Kidney epithelial cell (primary cell): Measurements from ENCODE around the gene CYGB. TPM values are rescaled to one million over a fixed set of nuclear protein-coding genes. Genes with fewer than 3 reads are reported as not detected.

Source experiments
- DNase-seq: peaks from one replicate; pipeline ENCODE4 v3.0.0-alpha.2; 2010; ENCODE audit warnings: low read depth
- H3K27me3 ChIP-seq: 2 replicates; pipeline ENCODE4 v1.6.0; 2011; ENCODE audit warnings: low read length; ENCODE audit not compliant: control insufficient read depth, insufficient read depth
- H3K36me3 ChIP-seq: 2 replicates; pipeline ENCODE4 v1.5.1; 2011; ENCODE audit warnings: low read length; ENCODE audit not compliant: control insufficient read depth, insufficient read depth
- H3K4me3 ChIP-seq: 2 replicates; pipeline ENCODE4 v1.5.1; 2011; ENCODE audit warnings: low read depth, mild to moderate bottlenecking, control low read depth, low read length
- total RNA-seq: library from RNA; depleted of rRNA; stranded (reverse); fragments of >200 nt; gene quantifications from 2 replicates; pipeline ENCODE4 v1.2.3, GENCODE V29; 2015
- TF ChIP-seq, protein P1 (sequence below): IDR thresholded peaks from 2 replicates; pipeline ENCODE4 v1.5.1; 2011; ENCODE audit warnings: mild to moderate bottlenecking, moderate library complexity, low read length, control low read depth, inconsistent platforms; ENCODE audit not compliant: insufficient read depth, poor library complexity, severe bottlenecking

CYGB gene
- total RNA-seq, 1 donor from 2014 or later = 16.9 TPM

DNA sequence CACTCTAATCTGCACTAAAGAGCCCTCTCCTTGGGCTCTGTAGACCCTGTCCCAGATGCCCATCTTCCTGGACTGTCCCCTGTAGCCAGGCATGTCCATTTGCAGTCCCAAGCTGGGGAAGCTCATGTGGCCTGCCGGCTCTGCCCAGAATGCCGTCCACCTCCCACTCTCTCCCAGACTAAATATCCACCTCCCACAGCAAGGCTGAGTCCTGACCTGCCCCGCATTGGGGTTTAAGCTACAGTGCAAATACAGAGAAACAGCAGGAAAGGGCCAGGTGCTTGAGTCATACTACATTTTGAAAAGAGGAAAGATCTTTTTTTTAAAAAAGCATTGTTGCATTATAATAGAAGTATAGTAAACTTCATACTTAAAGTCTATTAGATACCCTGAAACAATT lies 45.2 kb upstream of the CYGB start:
- DNase-seq = no peak
- TF ChIP-seq, protein P1, sequence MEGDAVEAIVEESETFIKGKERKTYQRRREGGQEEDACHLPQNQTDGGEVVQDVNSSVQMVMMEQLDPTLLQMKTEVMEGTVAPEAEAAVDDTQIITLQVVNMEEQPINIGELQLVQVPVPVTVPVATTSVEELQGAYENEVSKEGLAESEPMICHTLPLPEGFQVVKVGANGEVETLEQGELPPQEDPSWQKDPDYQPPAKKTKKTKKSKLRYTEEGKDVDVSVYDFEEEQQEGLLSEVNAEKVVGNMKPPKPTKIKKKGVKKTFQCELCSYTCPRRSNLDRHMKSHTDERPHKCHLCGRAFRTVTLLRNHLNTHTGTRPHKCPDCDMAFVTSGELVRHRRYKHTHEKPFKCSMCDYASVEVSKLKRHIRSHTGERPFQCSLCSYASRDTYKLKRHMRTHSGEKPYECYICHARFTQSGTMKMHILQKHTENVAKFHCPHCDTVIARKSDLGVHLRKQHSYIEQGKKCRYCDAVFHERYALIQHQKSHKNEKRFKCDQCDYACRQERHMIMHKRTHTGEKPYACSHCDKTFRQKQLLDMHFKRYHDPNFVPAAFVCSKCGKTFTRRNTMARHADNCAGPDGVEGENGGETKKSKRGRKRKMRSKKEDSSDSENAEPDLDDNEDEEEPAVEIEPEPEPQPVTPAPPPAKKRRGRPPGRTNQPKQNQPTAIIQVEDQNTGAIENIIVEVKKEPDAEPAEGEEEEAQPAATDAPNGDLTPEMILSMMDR = no peak
- Histone ChIP-seq H3K4me3 (no peak overlapping the region), H3K36me3 (no peaks in the 10 kb centered on the region), H3K27me3 (peaks cover 14% of the 10 kb centered on the region)

DNA sequence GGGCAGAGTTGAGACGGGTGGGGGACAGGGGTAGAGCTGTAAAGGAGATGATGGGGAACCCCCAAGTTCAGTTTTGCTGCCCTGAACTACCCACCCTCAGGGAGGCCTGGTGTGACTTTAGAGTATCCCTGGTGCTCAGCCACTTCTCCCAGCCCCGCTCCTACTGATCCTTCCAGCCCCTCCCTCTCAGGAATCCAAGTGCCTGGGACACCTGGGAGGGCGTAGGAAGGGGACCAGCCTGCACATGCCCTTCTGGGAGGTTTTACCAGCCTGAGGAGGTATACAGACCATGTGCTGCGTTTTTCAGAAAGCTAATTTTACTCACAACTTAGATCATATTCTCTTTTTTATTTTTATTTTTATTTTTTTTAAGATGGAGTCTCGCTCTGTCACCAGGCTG lies 44.0 kb upstream of the CYGB start:
- Histone ChIP-seq H3K36me3 (no peaks in the 10 kb centered on the region), H3K4me3 (no peak overlapping the region), H3K27me3 (peaks cover 6% of the 10 kb centered on the region)
- TF ChIP-seq, protein P1 = no peak
- no peak for DNase-seq

DNA sequence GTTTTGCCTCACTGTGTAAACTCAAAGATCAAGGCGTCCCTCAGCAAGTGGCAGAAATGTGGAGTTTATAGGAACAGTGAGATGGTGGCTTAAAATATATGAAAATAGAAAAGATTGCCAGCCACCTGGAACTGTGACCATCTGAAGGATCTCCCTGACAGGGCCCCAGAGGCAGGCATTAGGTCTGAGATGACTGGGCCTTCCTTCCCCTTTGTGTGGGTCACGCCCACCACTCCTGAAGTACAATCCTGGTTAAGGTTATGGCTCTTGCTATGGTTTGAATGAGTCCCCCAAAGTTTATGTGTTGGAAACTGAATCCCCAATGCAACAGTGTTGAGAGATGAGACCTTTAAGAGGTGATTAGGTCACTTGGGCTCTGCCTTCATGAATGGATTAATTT lies 41.8 kb upstream of the CYGB start:
- DNase-seq = no peak
- H3K4me3 ChIP-seq = no peak overlapping the region
- no peaks in the 10 kb centered on the region for H3K36me3 ChIP-seq
- no peaks in the 10 kb centered on the region for H3K27me3 ChIP-seq
- TF ChIP-seq, protein P1 = no peak

DNA sequence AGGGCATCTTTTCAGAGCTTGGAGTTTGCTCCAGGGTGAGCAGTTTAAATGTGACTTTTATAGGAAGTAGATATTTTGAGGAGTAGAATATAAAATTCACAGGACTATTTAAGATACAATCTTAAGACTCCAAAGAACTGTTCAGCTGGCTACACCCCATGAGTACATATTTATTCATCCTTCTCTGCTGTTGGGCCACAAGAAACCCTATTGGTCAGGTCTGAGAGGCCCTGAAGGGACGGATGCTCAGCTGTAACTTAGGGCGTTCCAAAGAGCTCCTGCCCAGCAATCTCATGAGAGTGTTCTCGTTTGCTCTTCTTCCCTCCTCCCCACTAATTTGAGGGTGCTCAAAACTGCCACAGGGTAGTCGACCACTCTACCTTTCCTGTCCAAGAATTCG lies 40.9 kb upstream of the CYGB start:
- no peak for DNase-seq
- Histone ChIP-seq H3K27me3 (no peaks in the 10 kb centered on the region), H3K4me3 (no peak overlapping the region), H3K36me3 (no peaks in the 10 kb centered on the region)
- TF ChIP-seq, protein P1 = no peak

DNA sequence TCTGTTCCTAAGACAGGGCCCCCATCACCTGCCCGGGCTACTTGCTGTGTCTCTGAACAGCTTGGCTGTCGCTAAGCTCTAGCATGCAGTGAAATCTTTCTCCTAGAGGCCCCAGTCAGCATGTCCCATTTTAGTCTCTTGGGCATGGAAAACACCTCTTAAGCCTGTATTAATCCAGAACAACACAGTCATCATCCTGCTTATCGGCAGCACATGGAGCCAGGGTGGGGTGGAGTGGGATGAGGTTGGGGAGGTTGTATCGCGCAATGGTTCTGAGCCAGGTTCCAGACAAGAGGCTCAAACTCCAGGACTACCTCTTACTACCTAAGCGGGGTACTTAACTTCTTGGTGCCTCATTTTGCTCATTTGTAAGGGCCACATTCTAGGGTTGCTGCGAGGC lies 40.4 kb upstream of the CYGB start:
- TF ChIP-seq, protein P1 = no peak
- Histone ChIP-seq H3K4me3 (no peak overlapping the region), H3K27me3 (no peaks in the 10 kb centered on the region), H3K36me3 (no peaks in the 10 kb centered on the region)
- DNase-seq = no peak

DNA sequence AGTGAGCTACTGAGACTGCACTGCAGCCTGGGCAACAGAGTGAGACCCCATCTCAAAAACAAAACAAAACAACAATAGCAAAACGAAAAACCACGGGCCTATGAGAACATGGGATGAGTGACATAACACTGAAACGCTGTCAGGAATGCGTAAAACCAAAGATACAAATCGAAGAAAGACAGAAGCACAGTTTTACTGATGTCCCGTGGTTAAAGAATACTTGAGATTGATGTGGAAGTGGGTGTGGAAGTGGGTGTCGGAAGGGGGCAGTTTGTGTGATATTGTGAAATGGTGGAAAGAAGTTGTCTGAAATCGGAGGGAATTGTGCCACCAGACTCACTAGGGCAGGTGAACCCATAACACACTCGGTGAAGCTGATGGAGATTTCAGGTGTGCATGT lies 38.7 kb upstream of the CYGB start:
- H3K36me3 ChIP-seq = no peaks in the 10 kb centered on the region

More for the DNA sequence above, 38.7 kb upstream of the CYGB start:
- no peaks in the 10 kb centered on the region for H3K27me3 ChIP-seq
- DNase-seq = no peak
- TF ChIP-seq, protein P1 = no peak
- H3K4me3 ChIP-seq = no peak overlapping the region
